H9 (cell line): Measurements from ENCODE around the gene MAPK1IP1L. TPM values are rescaled to one million over a fixed set of nuclear protein-coding genes. Genes with fewer than 3 reads are reported as not detected.

Source experiments
- DNase-seq: peaks from one replicate; pipeline ENCODE4 v3.0.0-alpha.2; 2017
- H2AFZ ChIP-seq: one replicate; pipeline ENCODE4 v1.6.1; 2013; ENCODE audit warnings: mild to moderate bottlenecking, low read length, control low read depth, moderate library complexity
- H2AK5ac ChIP-seq: 2 replicates; pipeline ENCODE4 v1.6.1; 2013; ENCODE audit warnings: low read length, control low read depth, mixed read lengths; ENCODE audit not compliant: insufficient read length
- H2BK120ac ChIP-seq: one replicate; pipeline ENCODE4 v1.6.1; 2013; ENCODE audit warnings: low read depth, mild to moderate bottlenecking, low read length, control low read depth, inconsistent platforms; ENCODE audit not compliant: poor library complexity, severe bottlenecking
- H2BK12ac ChIP-seq: 2 replicates; pipeline ENCODE4 v1.6.1; 2013; ENCODE audit warnings: low read length, control low read depth, mixed read lengths, low read depth; ENCODE audit not compliant: insufficient read length
- H2BK15ac ChIP-seq: 2 replicates; pipeline ENCODE4 v1.6.1; 2013; ENCODE audit warnings: low read depth, low read length, control low read depth
- H2BK20ac ChIP-seq: one replicate; pipeline ENCODE4 v1.6.1; 2013; ENCODE audit warnings: low read depth, mild to moderate bottlenecking, low read length, control low read depth, inconsistent platforms; ENCODE audit not compliant: poor library complexity, severe bottlenecking
- H2BK5ac ChIP-seq: 2 replicates; pipeline ENCODE4 v1.6.1; 2013; ENCODE audit warnings: low read length, control low read depth, mixed read lengths; ENCODE audit not compliant: insufficient read length
- H3K14ac ChIP-seq: 2 replicates; pipeline ENCODE4 v1.6.1; 2013; ENCODE audit warnings: low read length, control low read depth; ENCODE audit not compliant: insufficient read depth
- H3K18ac ChIP-seq: 2 replicates; pipeline ENCODE4 v1.6.1; 2013; ENCODE audit warnings: low read depth, mild to moderate bottlenecking, mixed read lengths, low read length, control low read depth; ENCODE audit not compliant: insufficient read length
- H3K23ac ChIP-seq: 2 replicates; pipeline ENCODE4 v1.6.1; 2013; ENCODE audit warnings: low read length, control low read depth, mixed read lengths, low read depth; ENCODE audit not compliant: insufficient read length
- H3K23me2 ChIP-seq: 2 replicates; pipeline ENCODE4 v1.6.1; 2013; ENCODE audit warnings: low read depth, mild to moderate bottlenecking, mixed read lengths, low read length, control low read depth; ENCODE audit not compliant: insufficient read length, poor library complexity, severe bottlenecking
- H3K27ac ChIP-seq: 2 replicates; pipeline ENCODE4 v1.5.1; 2013; ENCODE audit warnings: low read length, control low read depth, mixed read lengths, low read depth; ENCODE audit not compliant: insufficient read length
- H3K27me3 ChIP-seq: 2 replicates; pipeline ENCODE4 v1.6.1; 2013; ENCODE audit warnings: low read length, control low read depth, inconsistent platforms; ENCODE audit not compliant: insufficient read depth
- H3K4ac ChIP-seq: 2 replicates; pipeline ENCODE4 v1.6.1; 2013; ENCODE audit warnings: low read depth, mild to moderate bottlenecking, control low read depth, inconsistent platforms, low read length, moderate library complexity
- H3K4me1 ChIP-seq: 2 replicates; pipeline ENCODE4 v1.6.1; 2013; ENCODE audit warnings: low read length, control low read depth, inconsistent platforms; ENCODE audit not compliant: insufficient read depth
- H3K4me2 ChIP-seq: 2 replicates; pipeline ENCODE4 v1.6.1; 2013; ENCODE audit warnings: low read length, control low read depth, mixed read lengths; ENCODE audit not compliant: insufficient read length, insufficient read depth
- H3K56ac ChIP-seq: 2 replicates; pipeline ENCODE4 v1.6.1; 2013; ENCODE audit warnings: low read depth, mild to moderate bottlenecking, mixed read lengths, low read length, control low read depth; ENCODE audit not compliant: insufficient read length
- H3K79me1 ChIP-seq: 2 replicates; pipeline ENCODE4 v1.6.1; 2013; ENCODE audit warnings: low read depth, mild to moderate bottlenecking, moderate library complexity, low read length, control low read depth, inconsistent platforms; ENCODE audit not compliant: insufficient read depth, poor library complexity, severe bottlenecking
- H3K79me2 ChIP-seq: 2 replicates; pipeline ENCODE4 v1.6.1; 2013; ENCODE audit warnings: low read length, control low read depth, inconsistent platforms; ENCODE audit not compliant: insufficient read depth
- H3K9ac ChIP-seq: 2 replicates; pipeline ENCODE4 v1.6.1; 2013; ENCODE audit warnings: low read length, control low read depth, mixed read lengths; ENCODE audit not compliant: insufficient read length; ENCODE audit errors: extremely low read depth
- H3K9me3 ChIP-seq: one replicate; pipeline ENCODE4 v1.6.1; 2013; ENCODE audit warnings: low read depth, low read length, inconsistent platforms; ENCODE audit not compliant: control insufficient read depth
- H3T11ph ChIP-seq: one replicate; pipeline ENCODE4 v1.6.1; 2013; ENCODE audit warnings: mild to moderate bottlenecking, low read length, control low read depth, inconsistent platforms
- H4K20me1 ChIP-seq: one replicate; pipeline ENCODE4 v1.6.1; 2013; ENCODE audit not compliant: control insufficient read depth, insufficient read length, insufficient read depth
- H4K5ac ChIP-seq: 2 replicates; pipeline ENCODE4 v1.6.1; 2013; ENCODE audit warnings: low read depth, mild to moderate bottlenecking, mixed read lengths, low read length, control low read depth; ENCODE audit not compliant: insufficient read length
- H4K8ac ChIP-seq: replicated peaks from 2 replicates; pipeline ENCODE4 v1.6.1; 2013; ENCODE audit warnings: low read length, control low read depth, mixed read lengths, low read depth; ENCODE audit not compliant: insufficient read length
- H4K91ac ChIP-seq: 2 replicates; pipeline ENCODE4 v1.6.1; 2013; ENCODE audit warnings: low read depth, mild to moderate bottlenecking, moderate library complexity, mixed read lengths, low read length, control low read depth; ENCODE audit not compliant: insufficient read length
- H3K27ac Mint-ChIP-seq, 3 experiments: 2 replicates in 2 of 3; 3 replicates in 1 of 3; pipeline ENCODE4 v1.8.0; 2020 to 2021; ENCODE audit warnings: mixed read lengths in 3 of 3, mild to moderate bottlenecking in 1 of 3, moderate library complexity in 1 of 3
- H3K27me3 Mint-ChIP-seq: 2 replicates; pipeline ENCODE4 v1.8.0; 2021; ENCODE audit warnings: low read depth, mild to moderate bottlenecking, moderate library complexity, mixed read lengths
- H3K36me3 Mint-ChIP-seq, 3 experiments: 2 replicates in 2 of 3; 3 replicates in 1 of 3; pipeline ENCODE4 v1.8.0; 2020 to 2021; ENCODE audit warnings: low read depth in 3 of 3, mixed read lengths in 3 of 3; ENCODE audit not compliant: insufficient read depth in 1 of 3
- H3K4me1 Mint-ChIP-seq, 2 experiments: 2 replicates each; pipeline ENCODE4 v1.8.0; 2020; ENCODE audit warnings: mixed read lengths in 2 of 2
- H3K4me3 Mint-ChIP-seq, 2 experiments: 2 replicates in 1 of 2; 3 replicates in 1 of 2; pipeline ENCODE4 v1.8.0; 2020 to 2021; ENCODE audit warnings: mild to moderate bottlenecking in 2 of 2, mixed read lengths in 2 of 2, moderate library complexity in 1 of 2
- H3K9me3 Mint-ChIP-seq, 2 experiments: 2 replicates in 1 of 2; 3 replicates in 1 of 2; pipeline ENCODE4 v1.8.0; 2020; ENCODE audit warnings: mild to moderate bottlenecking in 2 of 2, mixed read lengths in 2 of 2, moderate library complexity in 1 of 2
- CTCF ChIP-seq: fragments of 200-600 bp; sonication (generic); conservative IDR thresholded peaks from 3 replicates; pipeline ENCODE4 v1.8.0; 2021; ENCODE audit warnings: antibody characterized with exemption, mild to moderate bottlenecking
- WGBS: extraction: QIAGEN DNeasy Blood & Tissue Kit; methylation state at CpG from one replicate; pipeline ENCODE4 v1.1.7; 2013; ENCODE audit warnings: missing lambda C conversion rate, low lambda C conversion rate, mixed read lengths; ENCODE audit not compliant: insufficient read length; ENCODE audit errors: extremely low coverage; 5-methylcytosine and 5-hydroxymethylcytosine counted together
- total RNA-seq: library from RNA; stranded (reverse); gene quantifications from 2 replicates; pipeline ENCODE4 v1.2.1, GENCODE V29; 2021

MAPK1IP1L gene
- total RNA-seq, 1 experiment from 2014 or later: 133 TPM

GRCh38 chr14:55015006-55015405, 36.4 kb upstream of the MAPK1IP1L start:
- peaks cover 27 to 64% (median 60%) of the 10 kb centered on the region in 3 experiments for H3K36me3 Mint-ChIP-seq
- no peak overlapping the region for H3K23ac ChIP-seq
- no peak overlapping the region for H3K9ac ChIP-seq
- H4K8ac ChIP-seq: no peak overlapping the region
- DNase-seq: no peak
- H3K4me3 Mint-ChIP-seq: no peak overlapping the region
- peak overlapping the region in 2 of 3 experiments; percentile 32 to 60; a peak in 1 of 7 replicates for H3K27ac Mint-ChIP-seq
- no peak overlapping the region for H2BK120ac ChIP-seq
- no CpG with 5 or more reads among the region's 2 CpGs for WGBS
- no peak for TF ChIP-seq CTCF
- no peak overlapping the region for H2BK5ac ChIP-seq
- H3K18ac ChIP-seq: no peak overlapping the region
- no peaks in the 10 kb centered on the region for H3K27me3 Mint-ChIP-seq
- no peak overlapping the region for H3T11ph ChIP-seq
- H3K79me2 ChIP-seq: peaks cover 2% of the 10 kb centered on the region
- no peak overlapping the region for H3K56ac ChIP-seq
- no peaks in the 10 kb centered on the region for H3K27me3 ChIP-seq
- H3K4me1 ChIP-seq: no peaks in the 10 kb centered on the region
- H3K27ac ChIP-seq: no peak overlapping the region
- H3K4ac ChIP-seq: no peak overlapping the region
- H2BK20ac ChIP-seq: no peak overlapping the region
- no peaks in the 10 kb centered on the region for H3K9me3 ChIP-seq
- no peak overlapping the region for H2AK5ac ChIP-seq
- H3K9me3 Mint-ChIP-seq: no peaks in the 10 kb centered on the region
- no peak overlapping the region for H3K14ac ChIP-seq
- no peak overlapping the region for H2AFZ ChIP-seq
- H4K5ac ChIP-seq: no peak overlapping the region
- no peaks in the 10 kb centered on the region for H3K23me2 ChIP-seq
- H3K79me1 ChIP-seq: peaks cover 3% of the 10 kb centered on the region
- no peak overlapping the region for H2BK12ac ChIP-seq
- no peak overlapping the region for H4K91ac ChIP-seq
- no peak overlapping the region for H2BK15ac ChIP-seq
- H3K4me2 ChIP-seq: no peak overlapping the region
- no peaks in the 10 kb centered on the region for H3K4me1 Mint-ChIP-seq
- no peaks in the 10 kb centered on the region for H4K20me1 ChIP-seq
